Liver (tissue), 9 donors: ENCODE measurements around the gene SARM1. TPM values are rescaled to one million over a fixed set of nuclear protein-coding genes. Genes with fewer than 3 reads are reported as not detected.

ENCODE experiments used
- DNase-seq: peaks from one replicate; pipeline ENCODE4 v3.0.0-alpha.2; 2017; ENCODE audit warnings: low spot score
- H3K27ac ChIP-seq, 2 donors: one replicate each; pipeline ENCODE4 v1.7.0; 2013; ENCODE audit warnings: inconsistent platforms in 2 of 2, low read length in 2 of 2, control low read depth in 1 of 2, low read depth in 1 of 2, mild to moderate bottlenecking in 1 of 2
- H3K27me3 ChIP-seq, 4 donors: one replicate each; pipeline versions ENCODE4 v1.6.1 to v1.7.0; 2013; ENCODE audit warnings: low read length in 3 of 4, inconsistent platforms in 1 of 4, mild to moderate bottlenecking in 1 of 4, moderate library complexity in 1 of 4; ENCODE audit not compliant: control insufficient read depth in 4 of 4, insufficient read depth in 4 of 4
- H3K36me3 ChIP-seq, 4 donors: one replicate each; pipeline versions ENCODE4 v1.6.1 to v1.7.0; 2013; ENCODE audit warnings: low read length in 3 of 4, mild to moderate bottlenecking in 3 of 4, low read depth in 1 of 4, moderate library complexity in 1 of 4; ENCODE audit not compliant: control insufficient read depth in 4 of 4, insufficient read depth in 3 of 4
- H3K4me1 ChIP-seq, 4 donors: one replicate each; pipeline versions ENCODE4 v1.6.1 to v1.7.0; 2013; ENCODE audit warnings: low read length in 3 of 4, mild to moderate bottlenecking in 3 of 4, moderate library complexity in 1 of 4; ENCODE audit not compliant: control insufficient read depth in 4 of 4, insufficient read depth in 4 of 4
- H3K4me3 ChIP-seq, 3 donors: one replicate each; pipeline versions ENCODE4 v1.6.1 to v1.7.0; 2013; ENCODE audit warnings: low read length in 3 of 3, control low read depth in 1 of 3, low read depth in 1 of 3, mild to moderate bottlenecking in 1 of 3
- H3K9ac ChIP-seq, 2 donors: one replicate each; pipeline ENCODE4 v1.7.0; 2013; ENCODE audit warnings: low read length in 2 of 2, mild to moderate bottlenecking in 2 of 2, moderate library complexity in 2 of 2, control low read depth in 1 of 2, low read depth in 1 of 2
- H3K9me3 ChIP-seq, 4 donors: one replicate each; pipeline versions ENCODE4 v1.6.1 to v1.7.0; 2013; ENCODE audit warnings: low read length in 3 of 4; ENCODE audit not compliant: control insufficient read depth in 4 of 4
- ATF3 ChIP-seq: IDR thresholded peaks from 2 replicates; pipeline ENCODE4 v1.6.1; 2016; ENCODE audit warnings: antibody characterized with exemption
- CTCF ChIP-seq: fragments of 150-350 bp; IDR thresholded peaks from 2 replicates; pipeline ENCODE4 v1.5.1; 2017; ENCODE audit warnings: improper control_type of control experiment, low read depth, low read length; ENCODE audit not compliant: missing input control
- EGR1 ChIP-seq, 2 donors: IDR thresholded peaks; 2 replicates each; pipeline ENCODE4 v1.6.1; 2016 to 2018; ENCODE audit warnings: antibody characterized with exemption in 2 of 2, low read depth in 2 of 2
- FOXA1 ChIP-seq: IDR thresholded peaks from 2 replicates; pipeline ENCODE4 v1.6.1; 2016; ENCODE audit warnings: antibody characterized with exemption
- FOXA2 ChIP-seq: IDR thresholded peaks from 2 replicates; pipeline ENCODE4 v1.6.1; 2016; ENCODE audit warnings: antibody characterized with exemption
- GABPA ChIP-seq, 2 donors: IDR thresholded peaks in 1 of 2; conservative IDR thresholded peaks in 1 of 2; 2 replicates each; pipeline ENCODE4 v1.6.1; 2016; ENCODE audit warnings: antibody characterized with exemption in 2 of 2, mild to moderate bottlenecking in 1 of 2, moderate library complexity in 1 of 2
- HNF4A ChIP-seq, 2 donors: conservative IDR thresholded peaks; 2 replicates each; pipeline ENCODE4 v1.6.1; 2016; ENCODE audit warnings: antibody characterized with exemption in 2 of 2, mild to moderate bottlenecking in 2 of 2
- HNF4G ChIP-seq: IDR thresholded peaks from 2 replicates; pipeline ENCODE4 v1.6.1; 2016; ENCODE audit warnings: antibody characterized with exemption
- JUND ChIP-seq, 2 donors: IDR thresholded peaks; 2 replicates each; pipeline ENCODE4 v1.6.1; 2016; ENCODE audit warnings: antibody characterized with exemption in 2 of 2
- MAX ChIP-seq: IDR thresholded peaks from 2 replicates; pipeline ENCODE4 v1.6.1; 2016; ENCODE audit warnings: antibody characterized with exemption
- NR2F2 ChIP-seq: IDR thresholded peaks from 2 replicates; pipeline ENCODE4 v1.6.1; 2016; ENCODE audit warnings: antibody characterized with exemption
- RAD21 ChIP-seq, 2 donors: IDR thresholded peaks; 2 replicates each; pipeline ENCODE4 v1.6.1; 2016; ENCODE audit warnings: antibody characterized with exemption in 2 of 2, mild to moderate bottlenecking in 2 of 2
- REST ChIP-seq: IDR thresholded peaks from 2 replicates; pipeline ENCODE4 v1.6.1; 2016; ENCODE audit warnings: antibody characterized with exemption, mild to moderate bottlenecking
- RXRA ChIP-seq, 2 donors: IDR thresholded peaks; 2 replicates each; pipeline ENCODE4 v1.6.1; 2017 to 2018; ENCODE audit warnings: antibody characterized with exemption in 2 of 2, mild to moderate bottlenecking in 1 of 2
- SP1 ChIP-seq: IDR thresholded peaks from 2 replicates; pipeline ENCODE4 v1.6.1; 2018; ENCODE audit warnings: antibody characterized with exemption, mild to moderate bottlenecking
- TAF1 ChIP-seq: conservative IDR thresholded peaks from 2 replicates; pipeline ENCODE4 v1.6.1; 2016; ENCODE audit warnings: antibody characterized with exemption, mild to moderate bottlenecking
- YY1 ChIP-seq: IDR thresholded peaks from 2 replicates; pipeline ENCODE4 v1.6.1; 2016; ENCODE audit warnings: antibody characterized with exemption, mild to moderate bottlenecking
- ZBTB33 ChIP-seq: IDR thresholded peaks from 2 replicates; pipeline ENCODE4 v1.6.1; 2016; ENCODE audit warnings: antibody characterized with exemption
- WGBS: extraction: QIAGEN DNeasy Blood & Tissue Kit; methylation state at CpG from one replicate; pipeline ENCODE4 v1.1.7; 2013; 5-methylcytosine and 5-hydroxymethylcytosine counted together
- polyA plus RNA-seq, 2 donors: library from polyadenylated mRNA; stranded (reverse) in 1 of 2; unstranded in 1 of 2; fragments of 200-250 nt in 1 of 2; fragments of >200 nt in 1 of 2; fragmentation: Nextera tagmentation in 1 of 2; extraction: Ambion mirVana in 1 of 2; gene quantifications; one replicate each; pipeline versions ENCODE4 v1.2.1 to v1.2.3, GENCODE V29; 2013 to 2015
- total RNA-seq, 2 donors: library from RNA; depleted of rRNA; stranded (reverse); fragments of >200 nt; gene quantifications; one replicate each; pipeline ENCODE4 v1.2.3, GENCODE V29; 2014
- donor health status: healthy.
- donor health status: healthy.
- donor health status: healthy.
- donor health status: healthy.
- donor health status: healthy.

Gene SARM1
- total and polyA plus RNA-seq, 4 donors, result 2.4 to 5.4 (median 5.1) TPM

GRCh38 chr17:28447396-28447760, 75.9 kb downstream of the SARM1 start:
- peaks cover 0 to 12% (median 5%) of the 10 kb centered on the region in 4 donors for H3K4me1 ChIP-seq
- no peaks in the 10 kb centered on the region for H3K36me3 ChIP-seq
- H3K4me3 ChIP-seq, result no peak overlapping the region
- no peaks in the 10 kb centered on the region for H3K9me3 ChIP-seq
- 79% methylated on average over 5 of the region's 5 CpGs for WGBS
- DNase-seq, result no peak
- H3K27me3 ChIP-seq, result no peaks in the 10 kb centered on the region
- TF ChIP-seq ATF3 (no peak), HNF4G (no peak), CTCF (no peak), EGR1 (IDR thresholded peaks at IDR 0.05; ENCODE audit: low read depth in 2 of 2) (no peak), NR2F2 (no peak), HNF4A (conservative IDR thresholded peaks at IDR 0.05) (no peak), REST (no peak), GABPA (IDR thresholded peaks at IDR 0.05 in 1 of 2, conservative IDR thresholded peaks at IDR 0.05 in 1 of 2) (no peak), MAX (no peak), ZBTB33 (no peak), FOXA1 (no peak), JUND (IDR thresholded peaks at IDR 0.05) (no peak), RAD21 (IDR thresholded peaks at IDR 0.05) (no peak), YY1 (no peak), SP1 (no peak), RXRA (IDR thresholded peaks at IDR 0.05) (no peak), FOXA2 (no peak), TAF1 (no peak)
- H3K9ac ChIP-seq, result no peak overlapping the region
- no peak overlapping the region for H3K27ac ChIP-seq

- H3K9me3 ChIP-seq, result no peaks in the 10 kb centered on the region
- H3K4me1 ChIP-seq, result no peaks in the 10 kb centered on the region
- DNase-seq, result no peak
- H3K27ac ChIP-seq, result no peak overlapping the region
- H3K9ac ChIP-seq, result no peak overlapping the region
- 89% methylated on average over 1 of the region's 1 CpG for WGBS
- H3K36me3 ChIP-seq, result no peaks in the 10 kb centered on the region
- no peaks in the 10 kb centered on the region for H3K27me3 ChIP-seq
- H3K4me3 ChIP-seq, result no peak overlapping the region
- TF ChIP-seq ZBTB33, result no peak
- no peak for TF ChIP-seq RAD21 (IDR thresholded peaks at IDR 0.05)
- TF ChIP-seq RXRA (IDR thresholded peaks at IDR 0.05), result no peak
- TF ChIP-seq EGR1 (IDR thresholded peaks at IDR 0.05; ENCODE audit: low read depth in 2 of 2), result no peak
- no peak for TF ChIP-seq FOXA2
- no peak for TF ChIP-seq GABPA (IDR thresholded peaks at IDR 0.05 in 1 of 2, conservative IDR thresholded peaks at IDR 0.05 in 1 of 2)
- TF ChIP-seq FOXA1, result no peak
- TF ChIP-seq CTCF, result no peak
- no peak for TF ChIP-seq ATF3
- TF ChIP-seq MAX, result no peak
- no peak for TF ChIP-seq SP1
- TF ChIP-seq HNF4G, result no peak
- no peak for TF ChIP-seq YY1
- TF ChIP-seq NR2F2, result no peak
Measured at GRCh38 chr17:28449859-28450258, 78.4 kb downstream of the SARM1 start.
